Ishikawa (cell line): ENCODE data around the gene EXOSC1.

Experiments used
- CEBPB ChIP-seq: IDR thresholded peaks from 2 replicates; pipeline ENCODE4 v1.6.1; 2012
- CREB1 ChIP-seq: IDR thresholded peaks from 2 replicates; pipeline ENCODE4 v1.6.1; 2012; ENCODE audit warnings: low read depth
- EP300 ChIP-seq: IDR thresholded peaks from 2 replicates; pipeline ENCODE4 v1.6.1; 2012; ENCODE audit warnings: borderline replicate concordance
- FOXM1 ChIP-seq: IDR thresholded peaks from 2 replicates; pipeline ENCODE4 v1.6.1; 2012; ENCODE audit warnings: low read depth, borderline replicate concordance
- RAD21 ChIP-seq: IDR thresholded peaks from 2 replicates; pipeline ENCODE4 v1.6.1; 2012; ENCODE audit warnings: low read depth
- USF1 ChIP-seq: IDR thresholded peaks from 2 replicates; pipeline ENCODE4 v1.6.1; 2012

- no peak for TF ChIP-seq USF1
- no peak for TF ChIP-seq FOXM1
- TF ChIP-seq CEBPB: no peak
- no peak for TF ChIP-seq CREB1
- TF ChIP-seq EP300: no peak
- TF ChIP-seq RAD21: no peak
Measured at GRCh38 chr10:97451605-97452004, 5.8 kb upstream of the EXOSC1 start.
